ENCODE results near the gene ADGRF5. TPM values are rescaled to one million over a fixed set of nuclear protein-coding genes. Genes with fewer than 3 reads are reported as not detected.

Gene ADGRF5
- total RNA-seq, 2 donors from 2014 or later = 1.8 to 3.3 TPM

GRCh38 chr6:46915380-46915779, 6.4 kb downstream of the ADGRF5 start:
- Histone ChIP-seq H3K27me3 (no peaks in the 10 kb centered on the region), H3K27ac (no peak overlapping the region), H3K36me3 (no peaks in the 10 kb centered on the region), H3K9ac (ENCODE audit: low read depth in 2 of 2, low read length in 2 of 2) (no peak overlapping the region), H3K9me3 (no peaks in the 10 kb centered on the region), H3K4me1 (no peaks in the 10 kb centered on the region), H3K4me3 (no peak overlapping the region)
- intact Hi-C loops (cut with DNase I) = no loop called here
- no peak for TF ChIP-seq CTCF (IDR thresholded peaks at IDR 0.05)
- no peak for DNase-seq

GRCh38 chr6:46914279-46914810, 7.4 kb downstream of the ADGRF5 start:
- intact Hi-C loops (cut with DNase I) = no loop called here
- no peaks in the 10 kb centered on the region for H3K36me3 ChIP-seq
- no peak overlapping the region for H3K27ac ChIP-seq
- no peaks in the 10 kb centered on the region for H3K9me3 ChIP-seq
- H3K9ac ChIP-seq (ENCODE audit: low read depth in 2 of 2, low read length in 2 of 2) = no peak overlapping the region
- H3K27me3 ChIP-seq = no peaks in the 10 kb centered on the region
- no peak for TF ChIP-seq CTCF (IDR thresholded peaks at IDR 0.05)
- no peak for DNase-seq
- no peaks in the 10 kb centered on the region for H3K4me1 ChIP-seq
- H3K4me3 ChIP-seq = no peak overlapping the region

GRCh38 chr6:46909371-46909770, 12.4 kb downstream of the ADGRF5 start:
- TF ChIP-seq CTCF (IDR thresholded peaks at IDR 0.05) = no peak
- Histone ChIP-seq H3K27me3 (no peaks in the 10 kb centered on the region), H3K36me3 (no peaks in the 10 kb centered on the region), H3K9me3 (no peaks in the 10 kb centered on the region), H3K9ac (ENCODE audit: low read depth in 2 of 2, low read length in 2 of 2) (no peak overlapping the region), H3K4me3 (no peak overlapping the region), H3K4me1 (no peaks in the 10 kb centered on the region), H3K27ac (no peak overlapping the region)
- no peak for DNase-seq
- intact Hi-C loops (cut with DNase I) = no loop called here

- Histone ChIP-seq H3K27me3 (no peaks in the 10 kb centered on the region), H3K4me3 (no peak overlapping the region), H3K4me1 (no peaks in the 10 kb centered on the region), H3K9me3 (no peaks in the 10 kb centered on the region), H3K36me3 (no peaks in the 10 kb centered on the region), H3K27ac (no peak overlapping the region), H3K9ac (ENCODE audit: low read depth in 2 of 2, low read length in 2 of 2) (no peak overlapping the region)
- intact Hi-C loops (cut with DNase I) = no loop called here
- no peak for TF ChIP-seq CTCF (IDR thresholded peaks at IDR 0.05)
- no peak for DNase-seq
Observed at GRCh38 chr6:46906776-46907175, 15.0 kb downstream of the ADGRF5 start.

- no peaks in the 10 kb centered on the region for H3K36me3 ChIP-seq
Observed at GRCh38 chr6:46904117-46904516, 17.6 kb downstream of the ADGRF5 start.

More at GRCh38 chr6:46904117-46904516, 17.6 kb downstream of the ADGRF5 start:
- Histone ChIP-seq H3K9me3 (no peaks in the 10 kb centered on the region), H3K4me1 (no peaks in the 10 kb centered on the region), H3K27ac (no peak overlapping the region), H3K27me3 (no peaks in the 10 kb centered on the region), H3K4me3 (no peak overlapping the region), H3K9ac (ENCODE audit: low read depth in 2 of 2, low read length in 2 of 2) (no peak overlapping the region)
- TF ChIP-seq CTCF (IDR thresholded peaks at IDR 0.05) = no peak
- no peak for DNase-seq
- intact Hi-C loops (cut with DNase I) = no loop called here

All from colonic mucosa (tissue), 4 donors.